Lower leg skin (tissue), 3 donors: ENCODE data around the gene BCL2L11.

Experiments used
- POLR2A ChIP-seq, 2 donors: fragments of 450-650 bp; IDR thresholded peaks; one replicate each; pipeline ENCODE4 v1.6.1; 2016 to 2017; ENCODE audit warnings: antibody characterized with exemption in 2 of 2, mild to moderate bottlenecking in 1 of 2, moderate library complexity in 1 of 2
- TF ChIP-seq, protein P1 (sequence below), 3 donors: fragments of 450-650 bp; IDR thresholded peaks; one replicate each; pipeline ENCODE4 v1.5.1; 2016; ENCODE audit warnings: antibody characterized with exemption in 3 of 3, mild to moderate bottlenecking in 3 of 3, moderate library complexity in 2 of 3

DNA sequence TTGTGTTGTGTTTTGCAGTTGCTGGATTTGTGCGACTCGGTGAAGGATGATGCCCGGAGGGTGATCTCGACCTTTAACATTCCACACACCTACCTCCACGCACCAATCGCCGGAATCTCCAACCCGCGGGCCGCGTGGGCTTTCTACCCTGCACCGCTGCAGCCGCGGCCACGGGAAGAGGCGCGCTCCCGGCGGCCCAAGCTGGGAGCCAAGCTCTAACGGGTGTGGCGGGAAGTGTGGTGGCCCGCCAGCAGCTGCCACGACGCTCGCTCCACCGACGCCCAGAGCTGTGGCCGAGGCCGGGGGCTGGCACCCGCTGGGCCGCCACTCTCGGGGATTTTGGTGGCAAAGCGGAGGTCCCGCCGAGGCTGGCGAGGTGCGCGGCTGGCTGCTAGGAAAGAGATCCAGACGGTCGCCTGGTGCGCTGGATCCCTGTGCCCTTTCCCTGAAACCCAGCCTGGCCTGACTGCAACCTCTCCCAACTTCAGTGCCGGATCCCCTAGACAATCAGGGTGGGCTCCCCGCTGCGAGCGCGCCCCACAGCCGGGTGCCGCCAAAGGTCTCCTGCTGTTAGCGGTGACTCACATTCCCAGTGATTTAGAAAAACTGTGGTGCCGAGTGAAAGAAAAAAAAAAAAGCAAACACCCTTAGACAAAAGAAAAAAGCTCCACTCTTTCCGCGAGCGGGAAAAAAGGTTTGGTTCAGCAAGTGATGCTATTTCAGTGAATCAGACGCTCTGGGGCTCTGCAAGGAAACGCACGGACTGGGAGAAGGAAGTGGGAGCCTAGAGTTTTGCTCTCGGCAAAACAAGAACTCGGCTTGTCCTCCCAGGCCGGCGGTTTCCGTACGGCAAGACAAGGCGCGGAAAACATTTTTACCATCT lies 2.9 kb upstream of the BCL2L11 start:
- TF ChIP-seq, protein P1, sequence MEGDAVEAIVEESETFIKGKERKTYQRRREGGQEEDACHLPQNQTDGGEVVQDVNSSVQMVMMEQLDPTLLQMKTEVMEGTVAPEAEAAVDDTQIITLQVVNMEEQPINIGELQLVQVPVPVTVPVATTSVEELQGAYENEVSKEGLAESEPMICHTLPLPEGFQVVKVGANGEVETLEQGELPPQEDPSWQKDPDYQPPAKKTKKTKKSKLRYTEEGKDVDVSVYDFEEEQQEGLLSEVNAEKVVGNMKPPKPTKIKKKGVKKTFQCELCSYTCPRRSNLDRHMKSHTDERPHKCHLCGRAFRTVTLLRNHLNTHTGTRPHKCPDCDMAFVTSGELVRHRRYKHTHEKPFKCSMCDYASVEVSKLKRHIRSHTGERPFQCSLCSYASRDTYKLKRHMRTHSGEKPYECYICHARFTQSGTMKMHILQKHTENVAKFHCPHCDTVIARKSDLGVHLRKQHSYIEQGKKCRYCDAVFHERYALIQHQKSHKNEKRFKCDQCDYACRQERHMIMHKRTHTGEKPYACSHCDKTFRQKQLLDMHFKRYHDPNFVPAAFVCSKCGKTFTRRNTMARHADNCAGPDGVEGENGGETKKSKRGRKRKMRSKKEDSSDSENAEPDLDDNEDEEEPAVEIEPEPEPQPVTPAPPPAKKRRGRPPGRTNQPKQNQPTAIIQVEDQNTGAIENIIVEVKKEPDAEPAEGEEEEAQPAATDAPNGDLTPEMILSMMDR (IDR thresholded peaks at IDR 0.05), result no peak
- no peak for TF ChIP-seq POLR2A (IDR thresholded peaks at IDR 0.05)
